ENCODE data around the gene CDC42BPB. TPM values are rescaled to one million over a fixed set of nuclear protein-coding genes. Genes with fewer than 3 reads are reported as not detected.
"Not testable (repeated sequence)": the region's sequence is repeated elsewhere in the genome, so short reads cannot be mapped to it uniquely, and the experiment has no call there.

CDC42BPB gene
- total and polyA plus RNA-seq, 8 donors: 73.4 to 91.4 (median 79.5) TPM

- intact Hi-C loops (cut with DNase I): no loop called here
- peaks cover 4 to 37% of the 10 kb centered on the region in 2 donors for H3K4me1 ChIP-seq
- no peaks in the 10 kb centered on the region for H3K36me3 ChIP-seq
- peak overlapping the region; percentile 88 to 93 for H3K4me3 ChIP-seq
- H3K27me3 ChIP-seq: peaks cover 0 to 55% of the 10 kb centered on the region in 2 donors
- peak overlapping the region; percentile 86 for H3K27ac ChIP-seq
- ATAC-seq (peak; percentile 18), DNase-seq (peak; percentile 57 to 83 (median 74))
- H3K9me3 ChIP-seq: no peaks in the 10 kb centered on the region
- TF ChIP-seq CTCF (IDR thresholded peaks at IDR 0.05): no peak
Measured at GRCh38 chr14:103056322-103057027, 874 bp downstream of the CDC42BPB start.

- intact Hi-C loops (cut with DNase I): no loop called here
- H3K4me1 ChIP-seq: peaks cover 4 to 37% of the 10 kb centered on the region in 2 donors
- peak overlapping the region; percentile 45 to 86 for H3K27ac ChIP-seq
- no peaks in the 10 kb centered on the region for H3K36me3 ChIP-seq
- H3K9me3 ChIP-seq: no peaks in the 10 kb centered on the region
- H3K27me3 ChIP-seq: peaks cover 0 to 55% of the 10 kb centered on the region in 2 donors
- DNase-seq (no peak), ATAC-seq (no peak)
- H3K4me3 ChIP-seq: peak overlapping the region; percentile 88 to 93
- no peak for TF ChIP-seq CTCF (IDR thresholded peaks at IDR 0.05)
Measured at GRCh38 chr14:103055695-103056094, 1.7 kb downstream of the CDC42BPB start.

- no peak for DNase-seq
- no peak overlapping the region for H3K4me3 ChIP-seq
- H3K36me3 ChIP-seq: no peaks in the 10 kb centered on the region
- peaks cover 4 to 29% of the 10 kb centered on the region in 2 donors for H3K4me1 ChIP-seq
- no peaks in the 10 kb centered on the region for H3K9me3 ChIP-seq
- peaks cover 0 to 26% of the 10 kb centered on the region in 2 donors for H3K27me3 ChIP-seq
- no peak overlapping the region for H3K27ac ChIP-seq
- intact Hi-C loops (cut with DNase I): no loop called here
- ATAC-seq: no peak
- TF ChIP-seq CTCF (IDR thresholded peaks at IDR 0.05): no peak
Measured at GRCh38 chr14:103052407-103052806, 4.9 kb downstream of the CDC42BPB start.

- Histone ChIP-seq H3K4me1 (peaks cover 7 to 39% of the 10 kb centered on the region in 2 donors), H3K36me3 (no peaks in the 10 kb centered on the region), H3K4me3 (no peak overlapping the region), H3K9me3 (no peaks in the 10 kb centered on the region), H3K27me3 (peaks cover 0 to 15% of the 10 kb centered on the region in 2 donors), H3K27ac (no peak overlapping the region)
- no peak for TF ChIP-seq CTCF (IDR thresholded peaks at IDR 0.05)
- DNase-seq: no peak
- intact Hi-C loops (cut with DNase I): no loop called here
- no peak for ATAC-seq
Measured at GRCh38 chr14:103050935-103051334, 6.4 kb downstream of the CDC42BPB start.

- H3K27me3 ChIP-seq; H3K9me3 ChIP-seq; intact Hi-C loops (cut with DNase I); ATAC-seq; H3K36me3 ChIP-seq; H3K4me3 ChIP-seq; DNase-seq; H3K27ac ChIP-seq: not testable (repeated sequence)
- H3K4me1 ChIP-seq: peaks cover 6 to 42% of the 10 kb centered on the region in 2 donors
Measured at GRCh38 chr14:103047453-103047852, 9.9 kb downstream of the CDC42BPB start.

Data from left lung (tissue), 10 donors.